Measurements from ENCODE around the gene SRF.

The SRF gene

DNA sequence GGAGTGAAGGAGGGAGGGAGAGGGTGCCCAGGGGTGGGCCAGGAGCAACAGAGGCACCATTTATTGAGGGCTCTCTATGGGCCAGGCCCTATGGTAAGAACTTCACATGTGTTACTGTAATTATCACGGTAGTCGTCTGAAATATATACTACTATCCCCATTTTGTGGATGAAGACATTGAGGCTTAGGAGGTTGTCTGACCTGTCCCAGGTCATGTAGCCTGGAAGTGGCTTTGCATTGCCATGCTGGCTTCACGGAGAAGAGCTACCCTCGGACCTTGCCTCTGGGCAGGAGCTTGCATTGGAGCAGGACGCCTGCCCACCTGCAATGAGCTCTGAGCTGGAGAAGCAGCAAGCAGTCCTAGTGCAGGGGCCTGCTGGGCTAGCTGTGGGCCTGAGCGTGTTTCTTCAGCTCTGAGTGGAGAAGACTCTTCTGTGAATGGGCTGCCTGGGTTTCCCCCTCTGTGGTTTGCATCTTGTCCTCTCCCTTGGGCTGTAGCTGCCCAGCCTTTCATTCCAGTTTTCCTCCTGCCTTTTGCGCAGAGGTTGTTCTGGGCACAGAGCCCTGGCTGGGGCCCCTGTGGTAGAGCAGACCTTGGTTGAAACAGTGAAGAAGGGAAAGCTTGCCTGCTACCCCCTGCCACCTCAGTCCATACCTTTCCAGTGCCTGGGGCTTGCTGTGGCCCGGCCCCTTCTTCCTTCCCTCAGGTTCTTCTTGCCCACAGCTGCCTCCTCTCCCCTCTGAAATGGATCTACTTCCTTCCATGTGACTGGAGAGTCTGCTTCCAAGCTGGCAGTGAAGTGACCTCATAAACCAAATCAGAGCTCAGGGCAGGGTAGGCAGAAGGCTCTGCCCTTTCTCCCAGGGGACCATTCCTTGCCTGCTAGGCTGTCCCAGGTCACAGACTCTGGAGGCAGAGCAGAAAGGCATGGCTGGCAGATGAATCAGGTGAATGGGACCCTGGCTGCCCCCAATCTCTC, 24.1 kb upstream of the SRF start:
- DNase-seq (ENCODE audit: low spot score): no peak

DNA sequence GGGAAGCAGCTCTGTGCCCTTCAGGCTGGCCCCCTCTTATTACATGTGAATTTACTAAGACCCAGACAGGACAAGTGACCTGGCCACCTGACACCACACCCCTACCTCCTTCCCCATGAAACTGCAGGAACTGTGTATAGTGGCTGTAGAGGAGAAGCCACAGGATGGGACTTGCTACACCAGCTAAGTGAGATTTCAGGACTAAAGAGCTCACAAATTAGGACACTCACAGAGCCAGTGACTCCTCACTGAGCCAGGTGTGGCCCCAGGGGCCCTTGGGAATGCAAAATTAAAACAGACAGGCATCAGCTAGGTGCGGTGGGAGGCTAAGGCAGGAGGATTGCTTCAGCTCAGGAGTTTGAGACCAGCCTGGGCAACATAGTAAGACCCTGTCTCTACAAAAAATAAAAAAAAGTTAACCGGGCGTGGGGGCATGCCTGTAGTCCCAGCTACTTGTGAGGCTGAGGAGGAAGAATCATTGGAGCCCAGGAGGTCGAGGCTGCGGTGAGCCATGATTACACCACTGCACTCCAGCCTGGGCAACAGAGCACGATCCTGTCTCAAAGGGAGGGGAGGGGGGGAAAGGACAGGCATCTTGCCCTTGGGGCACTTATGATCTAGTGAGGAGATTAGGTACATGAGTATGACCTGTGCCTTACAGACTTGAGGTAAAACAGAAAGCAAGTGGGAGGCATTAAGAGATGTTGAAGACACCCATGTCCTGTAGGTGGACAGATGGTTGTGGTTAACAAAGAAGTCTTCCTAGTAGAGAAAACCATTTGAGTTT, 23.2 kb upstream of the SRF start:
- DNase-seq (ENCODE audit: low spot score): no peak

DNA sequence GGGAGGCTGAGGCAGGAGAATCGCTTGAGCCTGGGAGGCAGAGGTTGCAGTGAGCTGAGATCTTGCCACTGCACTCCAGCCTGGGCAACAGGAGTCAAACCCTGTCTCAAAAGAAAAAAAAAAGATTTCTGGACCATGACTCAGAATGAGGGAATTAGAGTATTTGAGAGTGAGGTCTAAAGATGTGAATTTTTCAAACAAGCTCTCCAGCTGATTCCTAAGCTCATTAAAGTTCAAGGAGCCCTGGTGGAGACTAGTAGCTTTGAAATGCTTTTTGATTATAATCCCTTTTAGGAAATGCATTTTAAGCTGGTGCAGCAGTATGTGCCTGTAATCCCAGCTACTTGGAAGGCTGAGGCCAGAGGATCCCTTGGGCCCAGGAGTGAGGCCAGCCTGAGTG, 21.8 kb upstream of the SRF start:
- no peak for DNase-seq (ENCODE audit: low spot score)

DNA sequence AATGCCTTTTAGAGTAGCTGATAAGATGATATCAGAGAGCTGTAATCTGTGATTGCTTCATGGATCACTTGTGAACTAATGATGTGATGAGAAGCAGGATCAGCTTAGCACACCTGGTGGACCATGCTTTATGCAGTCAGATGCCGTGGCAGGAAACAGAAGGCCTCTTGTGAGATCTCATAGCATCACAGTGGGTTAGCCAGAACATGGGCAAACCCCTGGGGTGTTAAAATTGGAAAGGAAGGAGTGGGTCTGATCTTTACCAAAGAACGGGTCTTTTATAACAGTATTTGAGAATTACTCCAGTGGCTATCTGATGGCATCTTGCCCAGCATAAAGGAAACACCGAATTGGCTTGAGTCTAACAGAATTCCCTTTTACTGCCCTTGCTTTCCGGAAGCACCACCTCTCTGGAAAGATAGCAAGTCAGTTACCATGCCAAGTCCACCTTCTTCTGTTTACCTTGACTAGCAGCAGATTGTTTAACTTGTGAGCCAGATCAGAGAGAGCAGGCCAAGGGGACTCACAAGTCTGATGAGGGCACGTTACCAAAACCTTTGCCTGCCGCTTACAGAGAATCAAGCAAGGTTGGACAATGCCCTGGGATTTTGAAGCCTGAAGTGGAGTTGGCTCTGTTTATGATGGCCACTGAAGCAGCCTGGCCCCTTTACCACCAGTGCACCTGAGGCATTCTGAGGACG, 20.9 kb upstream of the SRF start:
- no peak for DNase-seq (ENCODE audit: low spot score)

DNA sequence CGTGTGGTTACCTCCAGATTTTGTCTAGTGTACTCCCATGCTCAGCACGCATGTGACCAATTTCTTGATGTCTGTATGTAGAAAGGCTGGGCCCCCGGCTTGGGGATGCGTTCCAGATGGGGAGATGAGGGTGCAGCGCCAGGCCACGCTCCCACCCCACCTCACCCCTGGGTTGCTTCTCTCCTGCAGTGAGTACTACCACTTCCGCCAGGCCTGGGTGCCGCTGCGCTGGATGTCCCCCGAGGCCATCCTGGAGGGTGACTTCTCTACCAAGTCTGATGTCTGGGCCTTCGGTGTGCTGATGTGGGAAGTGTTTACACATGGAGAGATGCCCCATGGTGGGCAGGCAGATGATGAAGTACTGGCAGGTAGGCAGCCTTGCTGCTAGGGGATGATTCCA, 11.5 kb upstream of the SRF start:
- no peak for DNase-seq (ENCODE audit: low spot score)

DNA sequence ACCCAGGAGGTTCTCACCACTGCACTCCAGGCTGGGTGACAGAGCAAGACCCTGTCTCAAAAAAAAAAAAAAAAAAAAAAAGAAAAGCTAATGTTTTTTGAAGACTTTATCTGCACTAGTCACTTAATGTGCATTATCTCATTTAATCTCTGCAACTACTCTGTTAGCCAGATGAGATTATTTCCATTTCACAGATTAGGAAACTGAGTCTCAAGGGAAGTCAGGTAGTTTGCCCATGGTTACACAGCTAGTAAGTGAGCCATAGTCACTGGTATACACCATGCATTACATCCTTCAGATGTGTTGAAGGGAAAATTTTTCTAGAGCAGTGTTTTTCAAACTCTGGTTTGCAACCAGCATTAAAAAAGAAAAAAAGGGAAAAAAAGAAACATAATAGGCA, 7.2 kb upstream of the SRF start:
- no peak for DNase-seq (ENCODE audit: low spot score)

DNA sequence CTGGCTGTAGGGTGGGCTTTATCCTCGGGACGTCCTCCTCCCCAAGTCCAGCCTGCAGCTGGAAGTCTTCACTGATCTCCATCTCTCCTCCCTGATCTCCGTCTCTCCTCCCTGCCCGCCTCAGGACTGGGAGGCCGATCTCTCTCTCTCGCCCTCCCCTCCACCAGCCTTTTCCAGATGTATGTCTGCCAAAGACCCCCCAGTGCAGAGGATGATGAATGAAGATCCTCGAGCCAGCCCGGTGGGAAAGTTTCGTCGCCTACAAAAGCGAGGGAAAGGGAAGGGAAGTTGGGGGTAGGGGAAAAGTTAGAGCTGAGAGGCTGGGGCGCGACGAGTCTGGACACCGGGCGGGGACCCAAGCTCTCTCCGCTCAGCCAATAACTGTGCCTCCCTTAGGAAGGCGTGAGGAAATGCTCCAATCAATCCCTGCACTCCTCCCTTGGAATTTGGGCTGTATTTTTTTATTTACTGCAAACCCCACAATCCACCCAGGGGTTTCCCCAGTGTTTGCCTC, 595 bp upstream of the SRF start:
- DNase-seq (ENCODE audit: low spot score): no peak

DNA sequence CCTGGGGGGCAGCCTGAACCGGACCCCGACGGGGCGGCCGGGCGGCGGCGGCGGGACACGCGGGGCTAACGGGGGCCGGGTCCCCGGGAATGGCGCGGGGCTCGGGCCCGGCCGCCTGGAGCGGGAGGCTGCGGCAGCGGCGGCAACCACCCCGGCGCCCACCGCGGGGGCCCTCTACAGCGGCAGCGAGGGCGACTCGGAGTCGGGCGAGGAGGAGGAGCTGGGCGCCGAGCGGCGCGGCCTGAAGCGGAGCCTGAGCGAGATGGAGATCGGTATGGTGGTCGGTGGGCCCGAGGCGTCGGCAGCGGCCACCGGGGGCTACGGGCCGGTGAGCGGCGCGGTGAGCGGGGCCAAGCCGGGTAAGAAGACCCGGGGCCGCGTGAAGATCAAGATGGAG, 636 bp downstream of the SRF start:
- no peak for DNase-seq (ENCODE audit: low spot score)

DNA sequence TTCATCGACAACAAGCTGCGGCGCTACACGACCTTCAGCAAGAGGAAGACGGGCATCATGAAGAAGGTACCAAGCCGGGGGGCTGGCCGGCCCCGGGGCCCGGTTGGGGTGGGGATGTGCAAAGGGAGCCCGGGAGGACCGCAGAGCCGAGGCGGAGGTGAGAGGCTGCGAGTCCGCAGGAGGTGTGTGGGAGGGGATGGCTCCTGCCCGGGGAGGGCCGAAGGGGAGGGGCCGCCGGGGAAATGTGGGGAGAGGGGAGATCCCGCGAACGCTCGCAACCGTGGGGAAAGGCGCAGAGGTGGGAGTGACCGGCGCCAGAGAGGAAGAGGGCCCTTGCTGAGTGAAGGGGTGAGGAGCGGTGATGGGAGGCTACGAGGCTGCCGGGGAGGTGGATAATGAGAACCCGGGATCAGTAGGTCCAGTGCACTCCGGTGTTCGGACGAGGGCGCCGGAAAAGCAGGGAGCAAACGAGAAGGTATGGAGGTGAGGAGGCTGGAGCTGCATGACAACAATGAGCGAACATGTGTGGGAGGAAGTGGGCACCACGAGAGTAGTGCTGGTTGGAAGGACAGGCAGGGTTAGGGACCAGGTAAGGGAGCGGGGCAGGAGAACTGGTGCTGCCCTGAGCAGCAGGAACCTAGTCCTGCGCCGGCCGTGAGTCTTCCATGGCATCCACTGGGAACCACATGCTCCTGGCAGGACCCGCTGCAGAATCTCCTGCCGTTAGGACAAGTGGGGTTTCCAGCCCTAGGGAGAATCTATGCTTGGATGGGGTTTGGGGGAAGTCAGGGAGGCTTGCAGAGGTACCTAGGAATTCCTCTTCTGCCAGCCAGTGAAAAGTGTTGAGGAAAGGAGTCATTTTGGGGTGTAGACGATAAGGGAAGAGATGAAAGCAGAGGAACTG, 1.3 kb downstream of the SRF start:
- peak; percentile 57 for DNase-seq (ENCODE audit: low spot score)

DNA sequence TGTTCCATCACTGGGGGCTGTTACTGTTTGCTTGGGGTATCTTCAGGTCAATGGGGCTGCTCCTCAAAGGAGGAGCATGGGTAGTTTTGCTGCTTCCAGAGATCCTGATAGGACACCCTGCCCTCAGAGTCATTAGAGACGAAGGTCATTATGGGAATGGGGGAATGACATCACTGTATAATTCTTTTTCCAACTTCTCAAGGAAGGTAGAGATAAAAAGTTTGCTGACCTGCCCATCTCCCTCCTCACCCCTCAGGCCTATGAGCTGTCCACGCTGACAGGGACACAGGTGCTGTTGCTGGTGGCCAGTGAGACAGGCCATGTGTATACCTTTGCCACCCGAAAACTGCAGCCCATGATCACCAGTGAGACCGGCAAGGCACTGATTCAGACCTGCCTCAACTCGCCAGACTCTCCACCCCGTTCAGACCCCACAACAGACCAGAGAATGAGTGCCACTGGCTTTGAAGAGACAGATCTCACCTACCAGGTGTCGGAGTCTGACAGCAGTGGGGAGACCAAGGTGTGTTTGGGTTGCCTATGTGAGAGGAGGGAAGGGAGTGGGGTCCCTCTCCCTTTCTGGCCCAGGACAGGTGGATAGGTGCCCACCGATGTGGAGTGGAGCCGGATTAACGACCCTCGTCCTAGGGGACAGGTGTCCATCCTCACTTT, 2.7 kb downstream of the SRF start:
- no peak for DNase-seq (ENCODE audit: low spot score)

DNA sequence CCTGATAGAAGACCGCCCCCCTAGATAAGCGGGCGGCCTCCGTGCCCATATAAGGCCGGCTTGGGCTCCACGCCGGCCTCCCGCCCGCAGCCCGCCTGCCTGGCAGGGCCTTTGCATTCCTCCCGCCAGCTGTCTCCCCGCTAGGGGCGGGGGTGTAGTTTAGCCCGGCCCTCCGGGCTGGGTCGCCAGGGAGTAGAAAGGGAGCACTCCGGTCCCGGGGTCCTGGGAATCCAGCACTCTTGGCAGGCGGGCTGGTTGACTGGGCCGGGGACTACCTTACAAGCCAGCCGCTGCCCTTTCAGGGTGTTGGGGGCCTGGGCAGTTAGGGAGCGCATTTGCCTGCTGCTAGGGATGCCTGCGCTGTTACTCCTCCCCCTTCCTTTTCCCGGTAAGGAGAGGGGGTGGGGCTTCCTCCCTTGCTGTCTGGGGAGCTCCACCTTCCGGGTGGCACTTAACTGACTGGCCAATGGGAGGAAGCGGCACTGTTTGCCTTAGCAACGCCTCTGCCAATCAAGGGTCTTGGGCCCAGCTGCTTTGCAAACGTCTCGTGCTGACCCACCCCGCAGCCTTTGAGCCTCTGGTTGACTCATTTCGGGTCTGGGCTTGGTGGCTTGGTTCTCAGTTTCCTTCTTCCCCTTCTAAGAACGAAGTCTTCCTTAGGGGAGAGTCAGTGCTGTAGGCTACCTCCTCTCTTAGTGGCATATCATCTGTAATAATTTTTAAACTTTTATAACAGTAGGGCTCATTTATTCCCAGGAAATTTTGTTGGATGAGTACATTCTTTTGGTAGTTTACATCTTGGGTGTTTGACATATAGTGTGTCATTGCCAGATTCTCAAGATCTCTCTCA, 3.4 kb downstream of the SRF start:
- DNase-seq (ENCODE audit: low spot score): peak; percentile 98

DNA sequence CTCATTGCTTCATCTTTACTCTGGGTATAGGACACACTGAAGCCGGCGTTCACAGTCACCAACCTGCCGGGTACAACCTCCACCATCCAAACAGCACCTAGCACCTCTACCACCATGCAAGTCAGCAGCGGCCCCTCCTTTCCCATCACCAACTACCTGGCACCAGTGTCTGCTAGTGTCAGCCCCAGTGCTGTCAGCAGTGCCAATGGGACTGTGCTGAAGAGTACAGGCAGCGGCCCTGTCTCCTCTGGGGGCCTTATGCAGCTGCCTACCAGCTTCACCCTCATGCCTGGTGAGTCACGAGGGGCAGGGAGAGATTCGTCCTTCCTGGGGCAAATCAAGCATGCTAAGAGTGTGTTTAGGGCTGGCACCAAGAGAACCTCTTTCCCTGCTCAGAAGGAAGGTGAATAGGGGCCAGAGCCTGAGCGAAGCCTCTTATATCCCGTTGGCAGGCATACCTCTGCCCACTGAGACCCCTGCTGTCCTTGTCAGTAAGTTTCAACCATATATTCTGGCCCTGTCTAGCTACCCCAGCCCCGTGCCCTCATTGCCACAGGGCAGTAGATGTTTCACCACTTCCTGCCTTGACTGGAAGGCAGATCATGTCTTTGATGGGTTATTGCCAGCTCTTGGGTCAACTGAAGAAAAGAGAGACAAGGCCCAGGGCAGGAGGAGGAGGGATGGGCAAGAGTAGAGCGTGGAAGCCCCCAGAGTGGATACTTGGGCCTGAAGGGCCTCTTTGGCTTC, 4.8 kb downstream of the SRF start:
- DNase-seq (ENCODE audit: low spot score): no peak

DNA sequence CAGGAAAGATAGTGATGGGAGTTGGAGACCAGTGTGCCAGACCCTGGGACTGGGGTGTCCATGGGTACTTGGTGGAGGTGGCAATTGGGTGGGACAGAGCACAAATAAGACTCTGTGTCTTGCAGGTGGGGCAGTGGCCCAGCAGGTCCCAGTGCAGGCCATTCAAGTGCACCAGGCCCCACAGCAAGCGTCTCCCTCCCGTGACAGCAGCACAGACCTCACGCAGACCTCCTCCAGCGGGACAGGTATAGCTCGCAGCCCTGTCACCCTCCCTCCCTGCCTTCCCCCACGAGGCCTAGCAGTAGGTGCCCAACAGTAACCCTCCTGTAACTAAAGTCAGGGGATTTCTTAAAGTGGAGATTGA, 5.3 kb downstream of the SRF start:
- DNase-seq (ENCODE audit: low spot score): no peak

DNA sequence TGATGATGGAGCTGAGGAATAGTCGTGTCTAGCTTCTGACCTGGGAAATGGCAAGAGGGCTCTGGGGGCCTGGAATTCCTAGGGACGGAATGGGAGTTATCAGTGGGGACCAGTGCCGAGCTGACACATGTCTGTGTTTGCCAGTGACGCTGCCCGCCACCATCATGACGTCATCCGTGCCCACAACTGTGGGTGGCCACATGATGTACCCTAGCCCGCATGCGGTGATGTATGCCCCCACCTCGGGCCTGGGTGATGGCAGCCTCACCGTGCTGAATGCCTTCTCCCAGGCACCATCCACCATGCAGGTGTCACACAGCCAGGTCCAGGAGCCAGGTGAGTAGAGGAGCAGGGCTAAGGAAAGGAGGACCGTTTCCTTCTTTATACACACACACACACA, 7.1 kb downstream of the SRF start:
- DNase-seq (ENCODE audit: low spot score): no peak

DNA sequence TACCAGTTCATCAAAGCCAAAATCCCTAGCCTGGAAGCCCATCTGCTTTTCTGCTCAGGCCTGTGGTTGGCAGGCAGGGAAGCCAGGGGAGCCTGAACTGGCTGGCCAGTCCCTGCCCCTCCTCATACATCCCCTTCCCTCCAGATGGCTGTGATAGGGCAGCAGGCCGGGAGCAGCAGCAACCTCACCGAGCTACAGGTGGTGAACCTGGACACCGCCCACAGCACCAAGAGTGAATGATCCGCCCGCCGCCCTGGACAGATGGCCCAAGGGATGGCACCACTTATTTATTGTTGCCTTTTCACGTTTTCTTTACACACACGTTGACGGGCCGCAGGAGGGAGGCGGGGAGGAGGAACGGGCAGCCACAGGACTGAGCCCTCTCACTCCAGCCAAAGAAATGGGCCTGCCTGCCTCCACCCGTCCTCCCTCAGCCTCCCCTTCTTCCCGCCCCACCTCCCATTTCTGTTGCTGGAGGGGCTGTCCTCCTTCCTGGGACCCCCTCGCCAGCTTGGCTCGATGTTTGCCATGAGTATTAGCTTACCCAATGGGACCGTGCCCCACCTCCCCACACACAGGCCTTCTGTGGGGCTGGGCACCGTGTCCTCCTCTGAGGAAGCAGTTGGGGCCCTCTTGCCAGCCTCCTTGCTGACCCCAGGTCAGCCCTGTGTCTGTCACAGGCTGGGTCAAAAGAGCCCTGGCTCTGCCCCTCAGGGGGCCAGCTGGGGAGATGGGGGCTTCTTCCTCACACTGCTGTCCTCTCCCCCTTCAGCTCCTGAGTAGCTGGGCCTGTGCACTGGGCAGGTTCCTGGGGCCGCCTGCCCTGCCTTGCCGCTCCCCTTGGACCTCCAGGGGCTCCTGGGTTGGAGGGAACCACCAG, 8.1 kb downstream of the SRF start:
- no peak for DNase-seq (ENCODE audit: low spot score)

DNA sequence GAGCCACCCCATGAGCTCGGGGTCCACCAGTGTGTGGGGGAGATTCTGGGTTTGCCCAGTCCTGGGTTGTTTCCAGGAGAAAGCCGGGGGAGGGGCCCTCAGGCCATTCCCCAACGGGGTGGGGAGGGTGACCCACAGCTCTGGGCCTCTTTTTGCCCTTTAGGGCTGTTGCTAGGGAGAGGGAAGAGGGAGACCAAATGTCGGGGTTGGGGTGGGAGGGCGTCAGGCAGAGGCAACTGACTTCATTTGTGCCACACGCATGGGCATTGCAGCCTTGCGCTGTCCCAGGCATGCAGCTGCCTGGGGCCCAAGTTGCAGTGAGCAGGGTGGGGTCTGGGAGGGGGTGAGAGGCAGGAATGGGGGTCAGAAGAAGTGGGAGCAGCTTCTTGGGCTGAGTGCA, 9.0 kb downstream of the SRF start:
- no peak for DNase-seq (ENCODE audit: low spot score)

DNA sequence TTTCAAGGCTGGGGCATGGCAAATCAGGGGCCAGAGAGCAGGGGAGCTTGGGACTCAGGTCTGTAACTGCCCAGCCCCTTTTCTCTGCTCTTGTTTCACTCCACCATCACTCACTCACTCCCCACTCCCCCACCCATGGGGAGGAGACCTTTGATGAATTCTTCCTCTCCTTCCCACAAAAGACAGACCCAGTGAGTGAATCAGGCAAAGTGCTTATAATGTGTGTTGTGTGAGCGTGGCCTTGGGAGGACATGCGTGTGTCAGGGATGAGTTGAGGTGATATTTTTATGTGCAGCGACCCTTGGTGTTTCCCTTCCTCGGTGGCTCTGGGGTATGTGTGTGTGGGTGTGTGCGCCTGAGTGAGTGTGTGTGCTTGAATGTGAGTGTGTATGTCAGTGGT, 9.9 kb downstream of the SRF start:
- DNase-seq (ENCODE audit: low spot score): no peak

DNA sequence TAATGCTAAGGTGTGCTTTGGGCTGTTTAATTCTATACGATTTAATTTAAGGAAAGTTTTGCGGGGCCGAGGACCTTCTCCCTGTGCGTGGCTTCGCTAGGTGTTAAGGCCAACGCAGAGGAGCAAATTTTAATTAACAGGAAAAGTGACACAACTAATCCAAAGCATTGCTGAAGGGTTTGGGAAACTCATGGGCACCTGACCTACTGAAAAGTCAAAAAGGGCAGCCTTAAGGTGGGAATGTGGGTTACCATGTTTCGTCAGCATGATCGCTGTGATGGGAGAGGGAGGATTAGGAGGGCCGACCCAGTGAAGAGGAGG, 10.5 kb downstream of the SRF start:
- DNase-seq (ENCODE audit: low spot score): no peak
